Left ventricle myocardium inferior (tissue), 1 donor: Measurements from ENCODE around the gene MCF2L2. TPM values are rescaled to one million over a fixed set of nuclear protein-coding genes. Genes with fewer than 3 reads are reported as not detected.

Source experiments
- DNase-seq: peaks from one replicate; pipeline ENCODE4 v3.0.0-alpha.2; 2020
- H3K27ac ChIP-seq: fragments of 200-600 bp; replicated peaks from 2 replicates; pipeline ENCODE4 v1.8.0; 2021
- H3K27me3 ChIP-seq: fragments of 200-600 bp; 2 replicates; pipeline ENCODE4 v1.8.0; 2021; ENCODE audit warnings: low read depth
- H3K36me3 ChIP-seq: fragments of 200-600 bp; 2 replicates; pipeline ENCODE4 v1.8.0; 2021
- H3K4me1 ChIP-seq: fragments of 200-600 bp; 2 replicates; pipeline ENCODE4 v1.8.0; 2021
- H3K4me3 ChIP-seq: fragments of 200-600 bp; 2 replicates; pipeline ENCODE4 v1.8.0; 2021; ENCODE audit warnings: mild to moderate bottlenecking, moderate library complexity
- H3K9me3 ChIP-seq: fragments of 200-600 bp; replicated peaks from 2 replicates; pipeline ENCODE4 v1.8.0; 2021
- CTCF ChIP-seq: fragments of 200-600 bp; IDR thresholded peaks from 2 replicates; pipeline ENCODE4 v1.8.0; 2021; ENCODE audit warnings: antibody characterized with exemption, mild to moderate bottlenecking, borderline replicate concordance
- intact Hi-C: fragments of 100-400 bp; cut with micrococcal nuclease; formaldehyde crosslinking; loops from one replicate; pipeline ENCODE4 v1.11.0; 2022
- total RNA-seq: library from RNA; stranded (reverse); fragmentation: NEBNext Ultra II Directional; extraction: Animal tissue kit (Norgen Biotek cat#: 25700); gene quantifications from one replicate; pipeline ENCODE4 v1.2.1, GENCODE V29; 2021
- donor health status: DM: no; HTN: yes; CAD: no; lungs with severe emphysema.

The MCF2L2 gene
- total RNA-seq, 1 donor from 2014 or later: 0.91 TPM

DNA sequence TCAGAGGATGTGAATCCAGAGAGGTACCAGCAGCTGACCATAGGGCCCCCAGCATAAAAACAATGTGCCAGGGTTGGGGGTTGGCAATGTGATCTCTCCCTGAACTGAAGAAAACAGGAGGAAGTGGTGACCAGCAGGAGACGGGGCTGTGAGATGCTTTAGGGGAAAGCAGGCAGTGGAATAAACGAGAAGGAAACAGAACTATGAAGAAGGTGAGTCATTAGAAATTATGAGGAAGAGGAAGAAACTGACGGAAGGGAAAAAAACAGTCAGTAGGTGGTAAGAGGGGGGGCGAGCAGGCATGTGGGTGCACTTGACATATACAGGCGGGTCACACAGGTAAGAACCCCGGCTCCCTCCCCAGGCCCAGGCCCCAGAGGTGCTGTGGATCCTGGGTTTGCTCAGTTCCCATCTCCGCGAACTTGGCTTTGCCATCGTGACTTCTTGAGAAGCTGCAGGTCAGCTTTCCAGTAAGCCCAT, 217.5 kb downstream of the MCF2L2 start:
- Histone ChIP-seq H3K27me3 (no peaks in the 10 kb centered on the region), H3K4me1 (peaks cover 19% of the 10 kb centered on the region), H3K36me3 (no peaks in the 10 kb centered on the region), H3K4me3 (peak overlapping the region; percentile 14), H3K9me3 (no peaks in the 10 kb centered on the region), H3K27ac (peak overlapping the region; percentile 63)
- TF ChIP-seq CTCF: no peak
- DNase-seq: no peak
- intact Hi-C loops: no loop called here

- peak overlapping the region; percentile 63 for H3K27ac ChIP-seq
- H3K4me3 ChIP-seq: no peak overlapping the region
- intact Hi-C loops: no loop called here
- no peaks in the 10 kb centered on the region for H3K36me3 ChIP-seq
- H3K9me3 ChIP-seq: no peaks in the 10 kb centered on the region
- no peak for DNase-seq
- no peaks in the 10 kb centered on the region for H3K27me3 ChIP-seq
- peaks cover 19% of the 10 kb centered on the region for H3K4me1 ChIP-seq
- no peak for TF ChIP-seq CTCF
Measured at GRCh38 chr3:183210341-183210740, 218.1 kb downstream of the MCF2L2 start.

DNA sequence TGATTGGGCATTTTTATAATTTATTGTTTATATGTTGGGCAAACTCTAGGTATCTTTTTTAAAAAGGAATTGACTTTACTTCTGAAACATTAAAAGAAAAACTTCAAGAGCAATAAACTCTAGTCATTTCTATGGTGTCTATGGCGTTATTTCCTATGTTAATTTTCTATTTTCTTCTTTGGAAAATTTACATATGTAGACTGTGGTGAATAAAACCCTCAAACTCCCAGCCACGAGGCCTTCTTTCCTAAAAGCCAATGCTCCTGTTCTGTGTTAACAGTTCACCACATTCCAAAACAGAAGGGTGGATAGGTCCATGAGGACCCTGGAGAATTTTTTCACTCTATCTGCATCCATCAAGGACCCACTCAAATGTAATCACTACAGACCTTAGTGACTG, 219.6 kb downstream of the MCF2L2 start:
- intact Hi-C loops: no loop called here
- DNase-seq: no peak
- Histone ChIP-seq H3K27me3 (no peaks in the 10 kb centered on the region), H3K4me3 (no peak overlapping the region), H3K36me3 (no peaks in the 10 kb centered on the region), H3K4me1 (peaks cover 9% of the 10 kb centered on the region), H3K9me3 (peaks cover 4% of the 10 kb centered on the region), H3K27ac (no peak overlapping the region)
- no peak for TF ChIP-seq CTCF

DNA sequence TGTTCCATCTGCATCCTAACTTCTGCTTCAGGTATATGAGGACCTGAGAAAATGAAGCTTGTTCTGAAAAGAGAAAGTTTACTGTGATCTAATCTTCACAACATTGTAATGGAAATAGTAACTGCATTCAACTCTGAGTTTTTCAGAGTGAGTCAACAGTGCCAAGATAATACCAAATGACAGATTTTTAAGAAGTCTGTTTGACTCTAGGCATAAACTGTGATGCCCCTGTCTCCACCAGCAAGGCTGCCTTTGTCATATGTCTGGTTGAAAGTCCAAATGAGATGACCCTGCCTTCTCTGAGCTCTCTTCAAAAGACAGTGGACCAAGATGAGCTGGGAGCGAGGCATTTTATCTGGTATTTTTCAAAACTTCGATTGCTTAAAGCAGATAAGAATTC, 220.2 kb downstream of the MCF2L2 start:
- no peaks in the 10 kb centered on the region for H3K27me3 ChIP-seq
- DNase-seq: no peak
- no peaks in the 10 kb centered on the region for H3K36me3 ChIP-seq
- no peak overlapping the region for H3K4me3 ChIP-seq
- H3K4me1 ChIP-seq: peaks cover 9% of the 10 kb centered on the region
- no peak for TF ChIP-seq CTCF
- intact Hi-C loops: no loop called here
- H3K27ac ChIP-seq: no peak overlapping the region
- peaks cover 9% of the 10 kb centered on the region for H3K9me3 ChIP-seq

GRCh38 chr3:183203670-183204069, 224.7 kb downstream of the MCF2L2 start:
- no peaks in the 10 kb centered on the region for H3K27me3 ChIP-seq
- no peaks in the 10 kb centered on the region for H3K4me1 ChIP-seq
- peaks cover 13% of the 10 kb centered on the region for H3K9me3 ChIP-seq
- no peak overlapping the region for H3K4me3 ChIP-seq
- no peaks in the 10 kb centered on the region for H3K36me3 ChIP-seq
- no peak for TF ChIP-seq CTCF
- no peak for DNase-seq
- no peak overlapping the region for H3K27ac ChIP-seq
- intact Hi-C loops: no loop called here
